CD4-positive, alpha-beta T cell (primary cell): Measurements from ENCODE around the gene TMEM79. TPM values are rescaled to one million over a fixed set of nuclear protein-coding genes. Genes with fewer than 3 reads are reported as not detected.

ENCODE experiments used
- ATAC-seq: fragments of 200-7000 bp; cut with Tn5 transposase; one replicate; pipeline ENCODE4 v1.10.0; 2022; ENCODE audit warnings: mild to moderate bottlenecking; ENCODE audit not compliant: poor library complexity
- CTCF ChIA-PET: fragments of 350-600 bp; sonication (Branson Sonifier 250); formaldehyde crosslinking; loops from one replicate; lab custom pipeline; 2021; ENCODE audit warnings: antibody characterized with exemption, inconsistent platforms; lab: Charles Lee
- POLR2A ChIA-PET: fragments of 350-600 bp; sonication (Branson Sonifier 250); formaldehyde crosslinking; loops from one replicate; lab custom pipeline; 2021; ENCODE audit warnings: antibody characterized with exemption, inconsistent platforms; lab: Charles Lee
- DNase-seq, 14 experiments: peaks; one replicate each; pipeline ENCODE4 v3.0.0-alpha.2; 2013 to 2020; ENCODE audit warnings: mixed read lengths in 2 of 14
- H3K27ac ChIP-seq, 2 donors: one replicate each; pipeline versions ENCODE4 v1.5.1 to v1.7.0; 2013; ENCODE audit warnings: low read length in 2 of 2, low read depth in 1 of 2, mild to moderate bottlenecking in 1 of 2
- H3K27me3 ChIP-seq, 2 experiments: 1 replicate in 1 of 2; 2 replicates in 1 of 2; pipeline versions ENCODE4 v1.6.1 to v1.7.0; 2013; ENCODE audit warnings: low read length in 2 of 2, control low read depth in 1 of 2, mild to moderate bottlenecking in 1 of 2, moderate library complexity in 1 of 2; ENCODE audit not compliant: insufficient read depth in 2 of 2, control insufficient read depth in 1 of 2
- H3K36me3 ChIP-seq: one replicate; pipeline ENCODE4 v1.6.1; 2013; ENCODE audit warnings: low read length, control low read depth; ENCODE audit not compliant: insufficient read depth
- H3K4me1 ChIP-seq: one replicate; pipeline ENCODE4 v1.6.1; 2013; ENCODE audit warnings: low read length, control low read depth; ENCODE audit not compliant: insufficient read depth
- H3K4me3 ChIP-seq: one replicate; pipeline ENCODE4 v1.5.1; 2013; ENCODE audit warnings: mild to moderate bottlenecking, low read length, moderate library complexity
- H3K9me3 ChIP-seq, 2 experiments: 1 replicate in 1 of 2; 2 replicates in 1 of 2; pipeline versions ENCODE4 v1.6.1 to v1.7.0; 2013; ENCODE audit warnings: low read length in 2 of 2, mild to moderate bottlenecking in 2 of 2, control low read depth in 1 of 2, moderate library complexity in 1 of 2; ENCODE audit not compliant: control insufficient read depth in 1 of 2, insufficient read depth in 1 of 2
- H3K27ac Mint-ChIP-seq: one replicate; pipeline ENCODE4 v1.8.0; 2020; ENCODE audit warnings: mixed read lengths
- H3K27me3 Mint-ChIP-seq: one replicate; pipeline ENCODE4 v1.8.0; 2021; ENCODE audit warnings: mixed read lengths
- H3K36me3 Mint-ChIP-seq: one replicate; pipeline ENCODE4 v1.8.0; 2021; ENCODE audit warnings: low read depth, mixed read lengths
- H3K4me1 Mint-ChIP-seq: one replicate; pipeline ENCODE4 v1.8.0; 2021; ENCODE audit warnings: low read depth, mixed read lengths
- H3K4me3 Mint-ChIP-seq: one replicate; pipeline ENCODE4 v1.8.0; 2020; ENCODE audit warnings: mild to moderate bottlenecking, mixed read lengths
- H3K9me3 Mint-ChIP-seq: one replicate; pipeline ENCODE4 v1.8.0; 2020; ENCODE audit warnings: mixed read lengths
- CTCF ChIP-seq: fragments of 200-600 bp; IDR thresholded peaks from one replicate; pipeline ENCODE4 v1.8.0; 2022; ENCODE audit warnings: antibody characterized with exemption, mild to moderate bottlenecking
- intact Hi-C, 2 experiments: fragments of 100-400 bp; cut with DNase I in 1 of 2; cut with micrococcal nuclease in 1 of 2; formaldehyde crosslinking; loops; one replicate each; pipeline versions ENCODE4 v1.15.1 to v1.9.0; 2023 to 2025; cut with DNase I, micrococcal nuclease
- total RNA-seq, 174 experiments: library from RNA in 2 of 174; stranded (reverse) in 2 of 174; gene quantifications; one replicate each; pipeline ENCODE4 v1.2.3 and lab custom pipeline; 2021 to 2026

TMEM79 gene
- total RNA-seq, 2 experiments from 2014 or later: 1.0 to 1.7 TPM

- Mint-ChIP-seq H3K9me3 (no peaks in the 10 kb centered on the region), H3K36me3 (peaks cover 92% of the 10 kb centered on the region), H3K27ac (no peak overlapping the region), H3K4me3 (no peak overlapping the region), H3K4me1 (no peaks in the 10 kb centered on the region), H3K27me3 (no peaks in the 10 kb centered on the region)
- intact Hi-C loops: no loop called here
- Histone ChIP-seq H3K4me3 (no peak overlapping the region), H3K36me3 (peaks cover 83% of the 10 kb centered on the region), H3K4me1 (no peaks in the 10 kb centered on the region), H3K27me3 (no peaks in the 10 kb centered on the region), H3K9me3 (no peaks in the 10 kb centered on the region), H3K27ac (no peak overlapping the region)
- ATAC-seq: no peak
- no peak for DNase-seq
- no peak for TF ChIP-seq CTCF
- CTCF ChIA-PET: no interaction called here
- POLR2A ChIA-PET: no interaction called here
These were observed 20.9 kb upstream of the TMEM79 start for GRCh38 chr1:156263288-156263655.

- H3K27me3 Mint-ChIP-seq: no peaks in the 10 kb centered on the region
- CTCF ChIA-PET: no interaction called here
These were observed 18.1 kb upstream of the TMEM79 start for GRCh38 chr1:156266051-156266450.

GRCh38 chr1:156268336-156268735 lies 15.8 kb upstream of the TMEM79 start:
- no peaks in the 10 kb centered on the region for H3K4me1 Mint-ChIP-seq
- no peaks in the 10 kb centered on the region for H3K27me3 Mint-ChIP-seq
- POLR2A ChIA-PET: interaction anchor here (1.0 kb wide), 1 partner anchor 22 kb away, joined by 3 read pairs; no protein-coding TSS in a partner anchor
- CTCF ChIA-PET: no interaction called here
- peaks cover 85% of the 10 kb centered on the region for H3K36me3 ChIP-seq
- no peak overlapping the region for H3K4me3 Mint-ChIP-seq
- H3K27ac ChIP-seq: no peak overlapping the region
- H3K4me1 ChIP-seq: no peaks in the 10 kb centered on the region
- no peak overlapping the region for H3K4me3 ChIP-seq
- H3K27ac Mint-ChIP-seq: no peak overlapping the region
- ATAC-seq (no peak), DNase-seq (no peak)
- H3K9me3 Mint-ChIP-seq: no peaks in the 10 kb centered on the region
- H3K9me3 ChIP-seq: no peaks in the 10 kb centered on the region
- no peak for TF ChIP-seq CTCF
- peaks cover 89% of the 10 kb centered on the region for H3K36me3 Mint-ChIP-seq
- intact Hi-C loops: no loop called here
- H3K27me3 ChIP-seq: no peaks in the 10 kb centered on the region

More at GRCh38 chr1:156266051-156266450, 18.1 kb upstream of the TMEM79 start:
- ATAC-seq (no peak), DNase-seq (no peak)
- Histone ChIP-seq H3K9me3 (no peaks in the 10 kb centered on the region), H3K4me1 (no peaks in the 10 kb centered on the region), H3K4me3 (no peak overlapping the region), H3K27me3 (no peaks in the 10 kb centered on the region), H3K36me3 (peaks cover 78% of the 10 kb centered on the region), H3K27ac (no peak overlapping the region)
- intact Hi-C loops: no loop called here
- no peak for TF ChIP-seq CTCF
- Mint-ChIP-seq H3K36me3 (peaks cover 85% of the 10 kb centered on the region), H3K9me3 (no peaks in the 10 kb centered on the region), H3K4me3 (no peak overlapping the region), H3K27ac (no peak overlapping the region), H3K4me1 (no peaks in the 10 kb centered on the region)
- POLR2A ChIA-PET: no interaction called here
